GM12878 (cell line): ENCODE results near the gene GRM5. TPM values are rescaled to one million over a fixed set of nuclear protein-coding genes. Genes with fewer than 3 reads are reported as not detected.

Experiments
- ATAC-seq: fragments of 200-7000 bp; cut with Tn5 transposase; 3 replicates; pipeline ENCODE4 v1.9.1; 2020; ENCODE audit warnings: mild to moderate bottlenecking, moderate library complexity
- BruUV-seq: library from RNA; stranded (reverse); fragments of 400-500 nt; replicated peaks from 2 replicates; lab custom pipeline; 2021; lab: Mats Ljungman, UMichigan
- CTCF ChIA-PET: fragments of 300-600 bp; sonication (Branson Sonifier 250); formaldehyde crosslinking; extraction: SDS; loops from one replicate; lab custom pipeline; 2021; ENCODE audit warnings: inconsistent platforms; lab: Yijun Ruan, JAX
- POLR2A ChIA-PET: fragments of 350-600 bp; formaldehyde crosslinking; extraction: SDS; loops from one replicate; lab custom pipeline; 2021; ENCODE audit warnings: inconsistent platforms; lab: Charles Lee
- RAD21 ChIA-PET: fragments of 300-600 bp; sonication (Branson Sonifier 250); formaldehyde crosslinking; loops from one replicate; lab custom pipeline; 2023; ENCODE audit warnings: antibody characterized with exemption; ENCODE audit not compliant: unreplicated experiment; lab: Charles Lee
- SMC1A ChIA-PET: fragments of 300-600 bp; sonication (Branson Sonifier 250); formaldehyde crosslinking; loops from one replicate; lab custom pipeline; 2023; ENCODE audit not compliant: unreplicated experiment, uncharacterized antibody; lab: Charles Lee
- DNase-seq: peaks from one replicate; pipeline ENCODE4 v3.0.0-alpha.2; 2011; ENCODE audit warnings: low read depth, low spot score
- FAIRE-seq: peaks from 3 replicates; lab custom pipeline; 2011; peaks lifted over from hg19 to GRCh38; lab: Jason Lieb, UNC
- H2AFZ ChIP-seq: 2 replicates; pipeline ENCODE4 v1.6.0; 2011; ENCODE audit warnings: low read depth, low read length, control low read depth; ENCODE audit not compliant: control insufficient read depth
- H3K27ac ChIP-seq: 2 replicates; pipeline ENCODE4 v1.5.1; 2011; ENCODE audit warnings: control low read depth; ENCODE audit not compliant: control insufficient read depth, insufficient read depth
- H3K27me3 ChIP-seq, 2 experiments: replicated peaks in 1 of 2; 2 replicates each; pipeline versions ENCODE4 v1.6.0 to v1.6.1; 2011; ENCODE audit warnings: low read length in 1 of 2; ENCODE audit not compliant: control insufficient read depth in 2 of 2, insufficient read depth in 2 of 2
- H3K36me3 ChIP-seq, 2 experiments: 2 replicates each; pipeline ENCODE4 v1.5.1; 2011; ENCODE audit warnings: low read length in 1 of 2; ENCODE audit not compliant: control insufficient read depth in 2 of 2, insufficient read depth in 2 of 2
- H3K4me1 ChIP-seq: 2 replicates; pipeline ENCODE4 v1.6.1; 2011; ENCODE audit warnings: mild to moderate bottlenecking, low read length, moderate library complexity, mixed read lengths; ENCODE audit not compliant: control insufficient read depth, insufficient read depth
- H3K4me2 ChIP-seq: 2 replicates; pipeline ENCODE4 v1.6.0; 2011; ENCODE audit warnings: control low read depth; ENCODE audit not compliant: control insufficient read depth, insufficient read depth
- H3K4me3 ChIP-seq: fragments of 200-600 bp; sonication (generic); 2 replicates; pipeline ENCODE4 v1.5.1; 2016
- H3K79me2 ChIP-seq: 2 replicates; pipeline ENCODE4 v1.6.0; 2011; ENCODE audit warnings: low read length; ENCODE audit not compliant: control insufficient read depth, insufficient read depth
- H3K9ac ChIP-seq: 2 replicates; pipeline ENCODE4 v1.8.0; 2011; ENCODE audit warnings: low read length, control low read depth, mixed read lengths; ENCODE audit not compliant: control insufficient read depth, insufficient read depth
- H3K9me3 ChIP-seq: replicated peaks from 3 replicates; pipeline ENCODE4 v1.5.1; 2011; ENCODE audit warnings: mild to moderate bottlenecking, low read length; ENCODE audit not compliant: control insufficient read depth, insufficient read depth
- H4K20me1 ChIP-seq: 2 replicates; pipeline ENCODE4 v1.6.0; 2011; ENCODE audit not compliant: control insufficient read depth, insufficient read depth
- BACH1 ChIP-seq: fragments of 450-650 bp; IDR thresholded peaks from 2 replicates; pipeline ENCODE4 v1.6.1; 2017; ENCODE audit warnings: mild to moderate bottlenecking, borderline replicate concordance
- CEBPB ChIP-seq, 2 experiments: fragments of 150-350 bp in 1 of 2; IDR thresholded peaks; 2 replicates each; pipeline ENCODE4 v1.6.1; 2012 to 2014; ENCODE audit warnings: low read depth in 2 of 2, low read length in 2 of 2, borderline replicate concordance in 1 of 2, inconsistent platforms in 1 of 2
- KDM1A ChIP-seq: fragments of 200-600 bp; sonication (generic); IDR thresholded peaks from 2 replicates; pipeline ENCODE4 v1.6.1; 2016; ENCODE audit warnings: borderline replicate concordance
- MEF2A ChIP-seq: IDR thresholded peaks from 2 replicates; pipeline ENCODE4 v1.6.1; 2011; ENCODE audit warnings: low read depth, mild to moderate bottlenecking, low read length, moderate library complexity; ENCODE audit not compliant: insufficient read depth
- NFYB ChIP-seq: IDR thresholded peaks from 2 replicates; pipeline ENCODE4 v1.6.1; 2011; ENCODE audit warnings: low read depth, mild to moderate bottlenecking, low read length, improper control_type of control experiment, moderate library complexity; ENCODE audit not compliant: insufficient read depth
- PBX3 ChIP-seq: IDR thresholded peaks from 2 replicates; pipeline ENCODE4 v1.6.1; 2011; ENCODE audit warnings: mild to moderate bottlenecking, low read depth, low read length, moderate library complexity; ENCODE audit not compliant: insufficient replicate concordance
- RCOR1 ChIP-seq: conservative IDR thresholded peaks from 2 replicates; pipeline ENCODE4 v1.6.1; 2012; ENCODE audit warnings: low read depth, low read length, improper control_type of control experiment
- RELB ChIP-seq: fragments of 450-650 bp; IDR thresholded peaks from 2 replicates; pipeline ENCODE4 v1.6.1; 2017; ENCODE audit warnings: low read depth, mild to moderate bottlenecking, moderate library complexity
- SRF ChIP-seq, 2 experiments: IDR thresholded peaks; 2 replicates each; pipeline ENCODE4 v1.6.1; 2011; ENCODE audit warnings: low read depth in 2 of 2, low read length in 2 of 2, mild to moderate bottlenecking in 1 of 2, moderate library complexity in 1 of 2
- YBX1 ChIP-seq: fragments of 450-650 bp; IDR thresholded peaks from 2 replicates; pipeline ENCODE4 v1.6.1; 2016; ENCODE audit warnings: antibody characterized with exemption
- ZNF592 ChIP-seq: fragments of 450-650 bp; IDR thresholded peaks from 2 replicates; pipeline ENCODE4 v1.6.1; 2017; ENCODE audit warnings: mild to moderate bottlenecking, moderate library complexity
- WGBS: methylation state at CpG from one replicate; pipeline ENCODE4 v1.1.6; 2016; ENCODE audit warnings: low lambda C conversion rate; ENCODE audit not compliant: insufficient replicate concordance, insufficient coverage; ENCODE audit errors: missing lambda C conversion rate; 5-methylcytosine and 5-hydroxymethylcytosine counted together
- in situ Hi-C: fragments of 300-500 bp; cut with MboI; formaldehyde crosslinking; loops from 9 replicates; pipeline ENCODE4 v1.14.3; 2018; ENCODE audit warnings: mixed read lengths
- intact Hi-C: fragments of 100-400 bp; cut with micrococcal nuclease; formaldehyde crosslinking; loops from one replicate; pipeline ENCODE4 v1.14.2; 2022; ENCODE audit not compliant: unreplicated experiment
- polyA plus RNA-seq, 11 experiments: library from polyadenylated mRNA; depleted of rRNA in 4 of 11; unstranded in 6 of 11; stranded (reverse) in 5 of 11; fragments of >200 nt; fragmentation: Nextera tagmentation in 4 of 11; fragmentation: Illumina TruSeq in 1 of 11; extraction: Ambion mirVana in 4 of 11; extraction: Trizol in 1 of 11; gene quantifications; 1 replicate in 1 of 11; 2 replicates in 10 of 11; pipeline versions ENCODE4 v1.2.1 to v1.2.3, GENCODE V29; 2011 to 2016; ENCODE audit warnings: inconsistent platforms in 2 of 11, missing spikeins in 2 of 11, low read depth in 1 of 11
- total RNA-seq, 4 experiments: library from RNA; depleted of rRNA in 3 of 4; stranded (reverse); fragments of >200 nt in 3 of 4; fragmentation: Illumina TruSeq in 1 of 4; extraction: Trizol in 1 of 4; gene quantifications; 2 replicates each; pipeline versions ENCODE4 v1.2.1 to v1.2.3, GENCODE V29; 2013 to 2021

GRM5 gene
- total and polyA plus RNA-seq, 10 of the 15 experiments (the other 5 are each of a cell fraction or from before 2014, with no cell fraction given) = not detected

- TF ChIP-seq NFYB (no peak), BACH1 (no peak), ZNF592 (no peak)
Measured at GRCh38 chr11:88484873-88485621, 580.7 kb downstream of the GRM5 start (continued).

GRCh38 chr11:88482871-88483301 lies 582.9 kb downstream of the GRM5 start:
- ChIA-PET CTCF (interaction anchor here (0.9 to 2.0 kb wide), 6 partner anchors 11 to 252 kb away, joined by 3 to 6 read pairs (median 3); no protein-coding TSS in a partner anchor), RAD21 (interaction anchor here (0.5 kb wide), 1 partner anchor 148 kb away, joined by 3 read pairs; no protein-coding TSS in a partner anchor), SMC1A (interaction anchor here (1.1 to 1.2 kb wide), 2 partner anchors 55 to 132 kb away, joined by 3 read pairs; no protein-coding TSS in a partner anchor), POLR2A (interaction anchor here (0.5 kb wide), 1 partner anchor 39 kb away, joined by 3 read pairs; no protein-coding TSS in a partner anchor)
- in situ Hi-C loops (no loop called here), intact Hi-C loops (no loop called here)
- H3K4me2 ChIP-seq = no peak overlapping the region
- H4K20me1 ChIP-seq = no peaks in the 10 kb centered on the region
- DNase-seq (no peak), FAIRE-seq (no peak), ATAC-seq (no peak)
- peaks cover 8% of the 10 kb centered on the region for H3K4me1 ChIP-seq
- H3K36me3 ChIP-seq = no peaks in the 10 kb centered on the region
- H3K9ac ChIP-seq = no peak overlapping the region
- WGBS = 27% methylated on average over 2 of the region's 2 CpGs
- H3K4me3 ChIP-seq = no peak overlapping the region
- no peaks in the 10 kb centered on the region for H3K27me3 ChIP-seq
- BruUV-seq = no TSS peak
- H3K27ac ChIP-seq = no peak overlapping the region
- no peak overlapping the region for H2AFZ ChIP-seq
- no peaks in the 10 kb centered on the region for H3K9me3 ChIP-seq
- H3K79me2 ChIP-seq = no peaks in the 10 kb centered on the region
- TF ChIP-seq PBX3 (no peak), YBX1 (no peak), SRF (IDR thresholded peaks at IDR 0.05; ENCODE audit: low read depth in 2 of 2, low read length in 2 of 2) (no peak), RCOR1 (no peak), MEF2A (no peak), KDM1A (no peak), CEBPB (IDR thresholded peaks at IDR 0.05; ENCODE audit: borderline replicate concordance in 1 of 2, low read depth in 2 of 2, low read length in 2 of 2) (no peak), NFYB (no peak), RELB (no peak)
